GM12801 (cell line): ENCODE measurements around the gene SRRM4.

Experiments used
- CTCF ChIP-seq: IDR thresholded peaks from one replicate; pipeline ENCODE4 v1.5.1; 2011; ENCODE audit warnings: control low read depth; ENCODE audit not compliant: insufficient read length; ENCODE audit errors: extremely low read depth

SRRM4 gene

GRCh38 chr12:118984161-118984943 lies 3.0 kb downstream of the SRRM4 start:
- no peak for TF ChIP-seq CTCF

- TF ChIP-seq CTCF, result no peak
Observed at GRCh38 chr12:118986050-118986449, 4.7 kb downstream of the SRRM4 start.

- no peak for TF ChIP-seq CTCF
Observed at GRCh38 chr12:118999107-118999506, 17.8 kb downstream of the SRRM4 start.

GRCh38 chr12:119005085-119005484 lies 23.7 kb downstream of the SRRM4 start:
- TF ChIP-seq CTCF, result no peak

- TF ChIP-seq CTCF, result no peak
Observed at GRCh38 chr12:119005913-119006312, 24.6 kb downstream of the SRRM4 start.

- TF ChIP-seq CTCF, result no peak
Observed at GRCh38 chr12:119006746-119007145, 25.4 kb downstream of the SRRM4 start.

- no peak for TF ChIP-seq CTCF
Observed at GRCh38 chr12:119008691-119009221, 27.4 kb downstream of the SRRM4 start.
